ENCODE results near the gene NUDT14. TPM values are rescaled to one million over a fixed set of nuclear protein-coding genes. Genes with fewer than 3 reads are reported as not detected.

Gene NUDT14
- total and polyA plus RNA-seq, 2 of the 8 experiments (the other 6 are each of a cell fraction or from before 2014, with no cell fraction given) = 25.5 to 33.3 TPM

DNA sequence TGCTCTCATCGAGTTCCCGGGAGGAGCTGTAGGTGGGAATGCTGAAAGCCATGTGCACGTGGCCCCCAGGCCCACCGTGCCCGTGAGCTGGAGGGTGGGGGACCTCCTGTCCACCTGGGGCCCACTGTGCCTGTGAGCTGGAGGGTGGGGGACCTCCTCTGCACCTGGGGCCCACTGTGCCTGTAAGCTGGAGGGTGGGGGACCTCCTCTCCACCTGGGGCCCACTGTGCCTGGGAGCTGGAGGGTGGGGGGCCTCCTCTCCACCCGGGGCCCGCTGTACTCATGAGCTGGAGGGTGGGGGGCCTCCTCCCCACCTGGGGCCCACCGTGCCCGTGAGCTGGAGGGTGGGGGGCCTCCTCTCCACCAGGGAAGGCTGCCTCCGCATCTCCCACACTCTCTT, 13.9 kb upstream of the NUDT14 start (continued):
- no peak for TF ChIP-seq ASH2L (IDR thresholded peaks at IDR 0.05; ENCODE audit: low read length)
